ENCODE data around the gene RASGEF1C. TPM values are rescaled to one million over a fixed set of nuclear protein-coding genes. Genes with fewer than 3 reads are reported as not detected.

The RASGEF1C gene
- total and polyA plus RNA-seq, 2 experiments from 2014 or later: 0.40 to 0.42 TPM

DNA sequence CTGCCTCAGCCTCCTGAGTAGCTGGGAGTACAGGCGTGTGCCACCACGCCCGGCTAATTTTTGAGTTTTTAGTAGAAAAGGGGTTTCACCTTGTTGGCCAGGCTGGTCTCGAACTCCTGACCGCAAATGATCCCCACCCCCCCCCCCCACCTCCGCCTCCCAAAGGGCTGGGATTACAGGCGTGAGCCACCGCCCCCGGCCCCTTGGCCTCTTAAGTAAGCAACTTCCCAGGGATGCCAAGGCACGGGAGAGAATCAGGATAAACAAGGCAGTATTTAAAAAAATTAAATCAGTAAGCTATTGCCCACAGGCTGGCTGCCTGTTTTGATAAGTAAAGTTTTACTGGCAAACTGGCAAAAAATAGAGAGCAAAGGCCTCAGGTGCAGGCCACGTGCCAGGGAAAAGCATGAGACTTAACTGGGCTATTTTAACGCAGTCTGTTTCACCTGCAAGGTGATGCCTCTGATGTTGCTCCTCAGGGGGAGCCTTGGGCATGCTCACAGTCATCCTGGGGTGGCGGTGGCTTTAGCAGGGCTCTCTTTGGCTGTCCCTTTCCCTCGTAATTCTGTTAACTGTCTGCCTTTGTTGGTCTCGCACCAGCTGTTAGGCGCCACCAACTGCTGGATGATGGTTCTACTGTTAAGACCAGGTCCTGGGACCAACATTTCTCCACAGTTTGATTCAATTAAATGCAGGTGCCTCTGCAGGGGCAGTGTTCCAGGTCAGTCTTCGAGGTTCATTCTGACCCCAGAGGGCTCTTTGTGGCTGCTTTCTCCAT is 118.1 kb downstream of the RASGEF1C start:
- peak overlapping the region; percentile 52; the same call in 1 of the 2 replicates for H3K4me2 ChIP-seq
- 0 out of 2 replicates have a peak overlapping the region, but pooled peaks have one; percentile 59 for H3K4me3 ChIP-seq
- H3F3A ChIP-seq (replicated peaks; ENCODE audit: low read depth): 0 out of 2 replicates have a peak, but pooled peaks cover 8% of the 10 kb centered on the region
- Mint-ChIP-seq H3K36me3 (ENCODE audit: low read depth) (0 out of 3 replicates have a peak, but pooled peaks cover 4% of the 10 kb centered on the region), H3K27me3 (ENCODE audit: insufficient read depth, low read depth, poor library complexity) (peaks cover 11% of the 10 kb centered on the region), H3K27ac (no peak overlapping the region; the same call in 1 of the 2 replicates), H3K4me3 (peak overlapping the region; percentile 27; the same call in 2 of the 3 replicates), H3K9me3 (peaks cover 12% of the 10 kb centered on the region), H3K4me1 (peaks cover 25% of the 10 kb centered on the region)
- H3K27me3 ChIP-seq (ENCODE audit: insufficient read depth): no peaks in the 10 kb centered on the region
- peaks cover 25% of the 10 kb centered on the region for H3K4me1 ChIP-seq (ENCODE audit: insufficient read depth)
- DNase-seq (ENCODE audit: low spot score): peak; percentile 89
- no peak overlapping the region for H3K27ac ChIP-seq (ENCODE audit: low read depth)
- TF ChIP-seq, protein P1, sequence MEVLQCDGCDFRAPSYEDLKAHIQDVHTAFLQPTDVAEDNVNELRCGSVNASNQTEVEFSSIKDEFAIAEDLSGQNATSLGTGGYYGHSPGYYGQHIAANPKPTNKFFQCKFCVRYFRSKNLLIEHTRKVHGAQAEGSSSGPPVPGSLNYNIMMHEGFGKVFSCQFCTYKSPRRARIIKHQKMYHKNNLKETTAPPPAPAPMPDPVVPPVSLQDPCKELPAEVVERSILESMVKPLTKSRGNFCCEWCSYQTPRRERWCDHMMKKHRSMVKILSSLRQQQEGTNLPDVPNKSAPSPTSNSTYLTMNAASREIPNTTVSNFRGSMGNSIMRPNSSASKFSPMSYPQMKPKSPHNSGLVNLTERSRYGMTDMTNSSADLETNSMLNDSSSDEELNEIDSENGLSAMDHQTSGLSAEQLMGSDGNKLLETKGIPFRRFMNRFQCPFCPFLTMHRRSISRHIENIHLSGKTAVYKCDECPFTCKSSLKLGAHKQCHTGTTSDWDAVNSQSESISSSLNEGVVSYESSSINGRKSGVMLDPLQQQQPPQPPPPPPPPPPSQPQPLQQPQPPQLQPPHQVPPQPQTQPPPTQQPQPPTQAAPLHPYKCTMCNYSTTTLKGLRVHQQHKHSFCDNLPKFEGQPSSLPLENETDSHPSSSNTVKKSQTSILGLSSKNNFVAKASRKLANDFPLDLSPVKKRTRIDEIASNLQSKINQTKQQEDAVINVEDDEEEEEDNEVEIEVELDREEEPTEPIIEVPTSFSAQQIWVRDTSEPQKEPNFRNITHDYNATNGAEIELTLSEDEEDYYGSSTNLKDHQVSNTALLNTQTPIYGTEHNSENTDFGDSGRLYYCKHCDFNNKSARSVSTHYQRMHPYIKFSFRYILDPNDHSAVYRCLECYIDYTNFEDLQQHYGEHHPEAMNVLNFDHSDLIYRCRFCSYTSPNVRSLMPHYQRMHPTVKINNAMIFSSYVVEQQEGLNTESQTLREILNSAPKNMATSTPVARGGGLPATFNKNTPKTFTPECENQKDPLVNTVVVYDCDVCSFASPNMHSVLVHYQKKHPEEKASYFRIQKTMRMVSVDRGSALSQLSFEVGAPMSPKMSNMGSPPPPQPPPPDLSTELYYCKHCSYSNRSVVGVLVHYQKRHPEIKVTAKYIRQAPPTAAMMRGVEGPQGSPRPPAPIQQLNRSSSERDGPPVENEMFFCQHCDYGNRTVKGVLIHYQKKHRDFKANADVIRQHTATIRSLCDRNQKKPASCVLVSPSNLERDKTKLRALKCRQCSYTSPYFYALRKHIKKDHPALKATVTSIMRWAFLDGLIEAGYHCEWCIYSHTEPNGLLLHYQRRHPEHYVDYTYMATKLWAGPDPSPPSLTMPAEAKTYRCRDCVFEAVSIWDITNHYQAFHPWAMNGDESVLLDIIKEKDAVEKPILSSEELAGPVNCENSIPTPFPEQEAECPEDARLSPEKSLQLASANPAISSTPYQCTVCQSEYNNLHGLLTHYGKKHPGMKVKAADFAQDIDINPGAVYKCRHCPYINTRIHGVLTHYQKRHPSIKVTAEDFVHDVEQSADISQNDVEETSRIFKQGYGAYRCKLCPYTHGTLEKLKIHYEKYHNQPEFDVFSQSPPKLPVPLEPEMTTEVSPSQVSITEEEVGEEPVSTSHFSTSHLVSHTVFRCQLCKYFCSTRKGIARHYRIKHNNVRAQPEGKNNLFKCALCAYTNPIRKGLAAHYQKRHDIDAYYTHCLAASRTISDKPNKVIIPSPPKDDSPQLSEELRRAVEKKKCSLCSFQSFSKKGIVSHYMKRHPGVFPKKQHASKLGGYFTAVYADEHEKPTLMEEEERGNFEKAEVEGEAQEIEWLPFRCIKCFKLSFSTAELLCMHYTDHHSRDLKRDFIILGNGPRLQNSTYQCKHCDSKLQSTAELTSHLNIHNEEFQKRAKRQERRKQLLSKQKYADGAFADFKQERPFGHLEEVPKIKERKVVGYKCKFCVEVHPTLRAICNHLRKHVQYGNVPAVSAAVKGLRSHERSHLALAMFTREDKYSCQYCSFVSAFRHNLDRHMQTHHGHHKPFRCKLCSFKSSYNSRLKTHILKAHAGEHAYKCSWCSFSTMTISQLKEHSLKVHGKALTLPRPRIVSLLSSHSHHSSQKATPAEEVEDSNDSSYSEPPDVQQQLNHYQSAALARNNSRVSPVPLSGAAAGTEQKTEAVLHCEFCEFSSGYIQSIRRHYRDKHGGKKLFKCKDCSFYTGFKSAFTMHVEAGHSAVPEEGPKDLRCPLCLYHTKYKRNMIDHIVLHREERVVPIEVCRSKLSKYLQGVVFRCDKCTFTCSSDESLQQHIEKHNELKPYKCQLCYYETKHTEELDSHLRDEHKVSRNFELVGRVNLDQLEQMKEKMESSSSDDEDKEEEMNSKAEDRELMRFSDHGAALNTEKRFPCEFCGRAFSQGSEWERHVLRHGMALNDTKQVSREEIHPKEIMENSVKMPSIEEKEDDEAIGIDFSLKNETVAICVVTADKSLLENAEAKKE (CRISPR knock-in tag; IDR thresholded peaks at IDR 0.05): peak; percentile 71; the same call in 1 of the 2 replicates
- TF ChIP-seq, protein P2, sequence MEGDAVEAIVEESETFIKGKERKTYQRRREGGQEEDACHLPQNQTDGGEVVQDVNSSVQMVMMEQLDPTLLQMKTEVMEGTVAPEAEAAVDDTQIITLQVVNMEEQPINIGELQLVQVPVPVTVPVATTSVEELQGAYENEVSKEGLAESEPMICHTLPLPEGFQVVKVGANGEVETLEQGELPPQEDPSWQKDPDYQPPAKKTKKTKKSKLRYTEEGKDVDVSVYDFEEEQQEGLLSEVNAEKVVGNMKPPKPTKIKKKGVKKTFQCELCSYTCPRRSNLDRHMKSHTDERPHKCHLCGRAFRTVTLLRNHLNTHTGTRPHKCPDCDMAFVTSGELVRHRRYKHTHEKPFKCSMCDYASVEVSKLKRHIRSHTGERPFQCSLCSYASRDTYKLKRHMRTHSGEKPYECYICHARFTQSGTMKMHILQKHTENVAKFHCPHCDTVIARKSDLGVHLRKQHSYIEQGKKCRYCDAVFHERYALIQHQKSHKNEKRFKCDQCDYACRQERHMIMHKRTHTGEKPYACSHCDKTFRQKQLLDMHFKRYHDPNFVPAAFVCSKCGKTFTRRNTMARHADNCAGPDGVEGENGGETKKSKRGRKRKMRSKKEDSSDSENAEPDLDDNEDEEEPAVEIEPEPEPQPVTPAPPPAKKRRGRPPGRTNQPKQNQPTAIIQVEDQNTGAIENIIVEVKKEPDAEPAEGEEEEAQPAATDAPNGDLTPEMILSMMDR (conservative IDR thresholded peaks at IDR 0.05; ENCODE audit: low read depth in 2 of 2): peak; percentile 40 to 80
- no peak for TF ChIP-seq POLR2AphosphoS5 (IDR thresholded peaks at IDR 0.05; ENCODE audit: low read depth)
- TF ChIP-seq ZNF331 (CRISPR knock-in tag; IDR thresholded peaks at IDR 0.05; ENCODE audit: low read depth): no peak
- H2AFZ ChIP-seq: no peak overlapping the region
- peak; percentile 70 for ATAC-seq
- no peaks in the 10 kb centered on the region for H3K9me2 ChIP-seq (ENCODE audit: insufficient read depth)
- H3K79me2 ChIP-seq (replicated peaks; ENCODE audit: insufficient read depth): no peaks in the 10 kb centered on the region
- H3K36me3 ChIP-seq (ENCODE audit: insufficient read depth): no peaks in the 10 kb centered on the region
- H4K20me1 ChIP-seq (replicated peaks; ENCODE audit: insufficient read depth): no peaks in the 10 kb centered on the region

All from GM23338 (cell line).